GM18907 (cell line): ENCODE measurements around the gene DHX58.

Experiments
- ATAC-seq: cut with Tn5 transposase; IDR thresholded peaks from one replicate; pipeline ENCODE4 v1.9.1; 2021; ENCODE audit warnings: mild to moderate bottlenecking, moderate library complexity; ENCODE audit not compliant: unreplicated experiment

The DHX58 gene

GRCh38 chr17:42087736-42088705 is 24.5 kb downstream of the DHX58 start:
- ATAC-seq, result no peak

- no peak for ATAC-seq
Measured at GRCh38 chr17:42087042-42087701, 25.3 kb downstream of the DHX58 start.

- ATAC-seq, result no peak
Measured at GRCh38 chr17:42081516-42082129, 30.9 kb downstream of the DHX58 start.

DNA sequence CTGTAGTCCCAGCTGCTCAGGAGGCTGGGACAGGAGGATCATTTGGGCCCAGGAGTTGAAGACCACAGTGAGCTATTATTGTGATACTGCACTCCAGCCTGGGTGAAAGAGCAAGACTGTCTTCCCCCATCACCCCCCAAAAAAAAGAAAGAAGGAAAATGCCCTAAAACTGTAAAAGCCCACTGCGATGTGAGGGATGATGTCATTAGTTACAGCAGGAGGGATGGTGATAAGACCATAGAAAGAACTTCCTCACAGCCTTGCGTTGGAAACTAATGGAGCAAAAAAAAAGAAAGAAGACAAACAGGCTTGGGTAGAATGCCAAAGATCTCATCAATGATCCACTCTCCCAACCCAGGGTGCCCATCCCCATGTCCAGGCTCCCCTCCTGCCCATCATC is 33.0 kb downstream of the DHX58 start:
- no peak for ATAC-seq

- ATAC-seq, result no peak
Measured at GRCh38 chr17:42078396-42079043, 34.0 kb downstream of the DHX58 start.

DNA sequence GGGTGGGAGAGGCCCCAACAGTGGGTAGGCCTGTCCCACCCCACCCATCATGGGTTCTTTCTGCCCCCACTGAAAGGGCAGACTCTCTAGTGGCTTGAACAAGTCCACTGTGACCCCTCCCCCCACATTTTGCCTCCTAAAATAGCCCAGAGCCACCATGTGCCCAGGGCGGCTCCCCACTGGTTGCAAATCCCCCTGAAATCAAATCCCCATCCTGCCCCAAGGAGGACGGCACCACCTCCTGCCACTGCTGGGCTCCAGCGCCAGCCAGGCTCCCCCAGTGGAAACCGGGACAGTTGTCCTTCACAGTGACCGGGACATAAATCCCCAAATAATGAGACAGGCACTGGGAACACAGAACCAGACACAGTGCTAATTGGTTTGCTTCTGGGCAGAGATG is 34.8 kb downstream of the DHX58 start:
- ATAC-seq, result no peak

GRCh38 chr17:42076797-42077559 is 35.5 kb downstream of the DHX58 start:
- no peak for ATAC-seq

GRCh38 chr17:42075789-42076188 is 36.7 kb downstream of the DHX58 start:
- no peak for ATAC-seq

- ATAC-seq, result no peak
Measured at GRCh38 chr17:42072323-42073187, 40.0 kb downstream of the DHX58 start.

GRCh38 chr17:42071810-42072209 is 40.7 kb downstream of the DHX58 start:
- no peak for ATAC-seq

GRCh38 chr17:42068979-42069378 is 43.5 kb downstream of the DHX58 start:
- no peak for ATAC-seq

DNA sequence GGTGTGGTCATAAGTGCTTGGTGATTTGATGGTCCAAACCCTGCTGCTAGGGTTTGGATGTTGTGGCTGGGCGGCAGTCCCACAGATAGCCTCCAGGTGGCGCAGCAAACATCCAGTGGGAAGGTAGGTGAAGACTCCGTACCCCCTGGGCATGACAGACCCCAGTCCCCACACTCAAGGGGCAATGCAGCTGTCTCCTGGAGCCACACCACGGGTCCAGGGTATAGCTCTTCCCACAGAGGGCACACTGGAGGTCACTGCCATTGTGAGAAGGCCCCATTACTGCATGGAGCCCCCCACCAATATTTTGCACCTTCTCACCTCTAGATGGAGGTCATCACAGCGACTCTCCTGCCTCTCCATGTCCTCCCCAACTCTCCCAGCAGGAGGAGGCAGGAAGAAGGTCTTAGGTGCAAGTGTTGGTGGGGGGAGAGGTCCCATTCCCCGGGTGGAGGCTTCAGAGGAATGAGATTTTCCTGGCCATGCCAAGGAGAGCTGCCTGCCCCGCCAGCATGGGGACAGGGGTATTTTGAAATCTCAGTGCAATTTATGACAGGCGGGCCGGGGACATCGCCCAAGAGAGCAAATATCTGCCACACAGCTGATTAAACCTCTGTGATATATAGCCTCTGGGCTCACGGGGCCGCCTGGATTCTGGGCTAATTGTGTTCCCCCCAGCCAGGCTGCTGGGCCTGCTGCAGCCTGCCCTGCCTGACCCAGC is 45.0 kb downstream of the DHX58 start:
- ATAC-seq, result no peak

- no peak for ATAC-seq
Measured at GRCh38 chr17:42065201-42065600, 47.3 kb downstream of the DHX58 start.

DNA sequence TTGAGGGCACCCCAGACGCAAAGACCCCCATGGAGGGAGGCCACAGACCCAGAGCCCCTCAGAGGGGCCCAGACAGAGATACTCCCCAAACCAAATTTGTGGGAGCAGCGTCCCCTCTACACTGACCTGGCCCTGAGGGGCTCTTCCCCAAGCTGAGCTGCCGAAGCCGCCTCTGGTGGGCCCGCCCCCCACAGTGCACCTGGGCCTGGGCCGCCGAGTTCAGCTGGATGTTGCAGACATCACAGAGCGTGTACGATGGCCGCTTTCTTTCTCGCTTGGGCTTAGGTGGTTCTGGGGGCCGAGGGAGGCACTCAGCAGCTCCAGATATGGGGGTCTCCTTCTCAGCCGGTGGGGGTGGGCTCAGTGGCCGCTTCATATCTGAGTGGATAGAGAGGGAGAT is 49.8 kb downstream of the DHX58 start:
- no peak for ATAC-seq

DNA sequence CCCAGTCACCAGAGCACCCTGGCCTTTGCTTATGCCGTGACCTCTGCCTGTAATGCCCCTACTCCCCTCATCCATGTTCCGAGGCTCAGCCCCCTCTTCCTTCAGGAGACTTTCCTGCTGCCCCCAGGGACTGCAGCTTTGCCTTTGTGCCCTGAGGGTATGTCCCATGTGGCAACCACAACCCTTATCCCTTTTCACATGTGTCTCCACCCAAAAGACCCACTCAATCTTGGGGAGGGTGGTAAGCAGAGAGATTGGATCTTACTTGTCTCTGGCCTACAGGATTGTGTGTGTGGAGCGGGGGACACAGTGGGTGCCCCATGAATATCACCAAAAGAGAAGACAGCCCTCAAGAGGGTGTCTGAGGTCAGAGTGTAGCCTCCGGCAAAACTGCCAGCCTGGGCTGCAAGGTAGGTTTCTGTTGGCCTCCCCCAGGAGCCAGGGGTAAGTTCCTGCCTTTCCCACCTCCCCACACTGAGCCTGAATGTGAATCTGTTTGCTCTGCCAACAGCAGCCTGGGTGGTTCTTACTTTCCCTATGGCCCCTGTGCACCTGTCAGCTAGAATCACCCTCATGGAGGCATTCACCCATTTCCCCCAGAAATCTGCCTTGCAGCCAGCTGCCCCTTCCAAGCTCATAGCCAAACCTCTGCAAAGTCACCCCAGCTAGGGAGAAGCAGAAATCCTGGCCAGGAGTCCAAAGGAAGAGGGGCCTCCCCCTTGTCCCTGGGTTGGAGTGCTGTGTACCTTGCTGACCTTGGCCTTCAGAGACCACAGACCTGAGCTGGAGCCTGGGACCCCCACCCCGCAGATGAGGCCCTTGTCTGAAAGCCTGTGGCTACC is 50.6 kb downstream of the DHX58 start:
- ATAC-seq, result no peak

GRCh38 chr17:42060231-42060630 is 52.3 kb downstream of the DHX58 start:
- ATAC-seq, result no peak

- ATAC-seq, result no peak
Measured at GRCh38 chr17:42059815-42060214, 52.7 kb downstream of the DHX58 start.

- ATAC-seq, result no peak
Measured at GRCh38 chr17:42058063-42058462, 54.5 kb downstream of the DHX58 start.
